Peyer's patch (tissue), 4 donors: ENCODE results near the gene ABCA2.

Experiments
- CTCF ChIP-seq, 6 experiments: fragments of 450-650 bp in 4 of 6; fragments of 200-600 bp in 2 of 6; sonication (generic) in 1 of 6; IDR thresholded peaks; one replicate each; pipeline ENCODE4 v1.5.1; 2017 to 2019; ENCODE audit warnings: antibody characterized with exemption in 6 of 6, mild to moderate bottlenecking in 3 of 6, moderate library complexity in 1 of 6
- POLR2A ChIP-seq, 2 donors: fragments of 450-650 bp; IDR thresholded peaks; one replicate each; pipeline ENCODE4 v1.5.1; 2017; ENCODE audit warnings: antibody characterized with exemption in 2 of 2, mild to moderate bottlenecking in 2 of 2, moderate library complexity in 2 of 2

GRCh38 chr9:137016436-137016835 lies 11.6 kb downstream of the ABCA2 start:
- TF ChIP-seq CTCF (IDR thresholded peaks at IDR 0.05) (no peak), POLR2A (IDR thresholded peaks at IDR 0.05) (no peak)
